IPS-11a (cell line): ENCODE measurements around the gene KIF1A.

Experiments
- H3K4me3 ChIP-seq: one replicate; pipeline ENCODE4 v1.5.1; 2013; ENCODE audit warnings: low read depth, low read length, control low read depth

The KIF1A gene

GRCh38 chr2:240806459-240806858, 13.6 kb downstream of the KIF1A start:
- no peak overlapping the region for H3K4me3 ChIP-seq

- no peak overlapping the region for H3K4me3 ChIP-seq
Observed at GRCh38 chr2:240806006-240806405, 14.0 kb downstream of the KIF1A start.

GRCh38 chr2:240803191-240803590, 16.8 kb downstream of the KIF1A start:
- H3K4me3 ChIP-seq, result no peak overlapping the region

GRCh38 chr2:240799033-240799820, 20.8 kb downstream of the KIF1A start:
- no peak overlapping the region for H3K4me3 ChIP-seq

GRCh38 chr2:240798327-240798905, 21.6 kb downstream of the KIF1A start:
- no peak overlapping the region for H3K4me3 ChIP-seq

- no peak overlapping the region for H3K4me3 ChIP-seq
Observed at GRCh38 chr2:240797914-240798313, 22.1 kb downstream of the KIF1A start.

- no peak overlapping the region for H3K4me3 ChIP-seq
Observed at GRCh38 chr2:240797500-240797895, 22.5 kb downstream of the KIF1A start.

- no peak overlapping the region for H3K4me3 ChIP-seq
Observed at GRCh38 chr2:240796543-240797499, 23.2 kb downstream of the KIF1A start.

GRCh38 chr2:240795916-240796510, 24.0 kb downstream of the KIF1A start:
- no peak overlapping the region for H3K4me3 ChIP-seq

- H3K4me3 ChIP-seq, result no peak overlapping the region
Observed at GRCh38 chr2:240795454-240795853, 24.6 kb downstream of the KIF1A start.

- no peak overlapping the region for H3K4me3 ChIP-seq
Observed at GRCh38 chr2:240794178-240794721, 25.8 kb downstream of the KIF1A start.

- no peak overlapping the region for H3K4me3 ChIP-seq
Observed at GRCh38 chr2:240793313-240794177, 26.5 kb downstream of the KIF1A start.

- no peak overlapping the region for H3K4me3 ChIP-seq
Observed at GRCh38 chr2:240792629-240793312, 27.2 kb downstream of the KIF1A start.

- no peak overlapping the region for H3K4me3 ChIP-seq
Observed at GRCh38 chr2:240791821-240792628, 28.0 kb downstream of the KIF1A start.

- H3K4me3 ChIP-seq, result no peak overlapping the region
Observed at GRCh38 chr2:240791221-240791800, 28.7 kb downstream of the KIF1A start.

GRCh38 chr2:240790370-240791220, 29.4 kb downstream of the KIF1A start:
- no peak overlapping the region for H3K4me3 ChIP-seq
